OCI-M1 (cell line): ENCODE measurements around the gene XXYLT1.
"Not testable (repeated sequence)": the region's sequence is repeated elsewhere in the genome, so short reads cannot be mapped to it uniquely, and the experiment has no call there.

ENCODE experiments used
- DNase-seq: peaks from one replicate; lab custom pipeline; 2025; lab: John Stamatoyannopoulos, UW

The XXYLT1 gene

DNA sequence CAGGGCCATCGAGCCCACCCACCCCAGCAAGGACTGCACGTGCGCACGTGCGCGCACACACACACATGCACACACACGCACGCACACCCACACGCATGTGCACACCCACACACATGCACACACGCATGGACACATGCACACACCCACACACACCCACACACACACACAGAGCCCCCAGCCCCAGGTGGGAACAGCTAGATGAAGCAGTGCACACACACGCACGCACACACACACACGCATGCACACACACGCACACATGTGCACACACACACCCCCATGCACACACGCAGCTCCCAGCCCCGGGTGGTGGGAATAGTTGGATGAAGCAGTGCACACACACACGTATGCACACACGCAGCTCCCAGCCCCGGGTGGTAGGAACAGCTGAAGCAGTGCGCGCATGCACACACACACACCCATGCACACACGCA, 158.6 kb downstream of the XXYLT1 start:
- DNase-seq = no peak

DNA sequence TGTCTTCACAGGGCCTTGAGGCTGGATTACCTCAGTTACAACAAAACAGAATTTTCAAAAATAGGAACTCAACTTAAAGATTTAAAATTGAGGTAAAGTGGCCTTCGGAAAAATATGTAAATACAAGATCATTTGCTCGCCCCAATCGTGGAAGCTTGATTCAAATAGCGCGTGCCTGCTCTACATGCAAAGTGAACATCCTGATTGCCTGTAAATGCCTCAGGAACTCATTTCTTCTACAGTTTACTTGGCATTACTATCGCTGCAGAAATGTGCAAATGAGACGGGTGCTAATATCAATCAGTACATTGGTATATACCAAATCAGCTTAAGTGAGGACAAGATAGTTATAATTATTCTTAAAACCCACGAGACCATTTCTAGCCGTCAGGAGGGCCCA, 159.2 kb downstream of the XXYLT1 start:
- DNase-seq = no peak

- no peak for DNase-seq
Measured at GRCh38 chr3:195111319-195111705, 159.6 kb downstream of the XXYLT1 start.

DNA sequence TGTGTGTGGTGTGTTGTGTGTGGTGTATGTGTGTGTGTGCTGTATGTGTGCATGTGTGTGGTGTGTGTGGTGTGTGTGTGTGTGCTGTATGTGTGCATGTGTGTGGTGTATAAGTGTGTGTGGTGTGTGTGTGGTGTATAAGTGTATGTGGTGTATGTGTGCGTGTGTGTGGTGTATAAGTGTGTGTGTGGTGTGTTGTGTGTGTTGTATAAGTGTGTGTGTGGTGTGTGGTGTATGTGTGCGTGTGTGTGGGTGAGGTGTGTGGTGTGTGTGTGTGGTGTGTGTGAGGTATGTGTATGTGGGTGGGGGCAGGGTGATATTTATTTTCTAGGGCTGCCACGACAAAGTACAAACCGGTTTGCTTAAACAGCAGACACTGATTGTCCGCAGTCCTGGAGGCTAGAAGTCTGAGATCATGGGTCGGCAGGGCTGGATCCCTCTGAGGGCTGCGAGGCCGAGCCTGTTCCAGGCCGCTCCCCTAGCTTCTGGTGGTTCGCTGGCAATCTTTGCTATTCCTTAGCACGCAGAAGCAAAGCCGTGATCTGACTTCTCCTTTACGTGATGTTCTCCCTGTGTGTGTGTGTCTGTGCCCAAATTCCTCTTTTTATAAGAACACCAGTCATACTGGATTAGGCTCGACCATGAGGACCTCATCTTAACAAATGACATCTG, 160.2 kb downstream of the XXYLT1 start:
- DNase-seq = peak; percentile 2

DNA sequence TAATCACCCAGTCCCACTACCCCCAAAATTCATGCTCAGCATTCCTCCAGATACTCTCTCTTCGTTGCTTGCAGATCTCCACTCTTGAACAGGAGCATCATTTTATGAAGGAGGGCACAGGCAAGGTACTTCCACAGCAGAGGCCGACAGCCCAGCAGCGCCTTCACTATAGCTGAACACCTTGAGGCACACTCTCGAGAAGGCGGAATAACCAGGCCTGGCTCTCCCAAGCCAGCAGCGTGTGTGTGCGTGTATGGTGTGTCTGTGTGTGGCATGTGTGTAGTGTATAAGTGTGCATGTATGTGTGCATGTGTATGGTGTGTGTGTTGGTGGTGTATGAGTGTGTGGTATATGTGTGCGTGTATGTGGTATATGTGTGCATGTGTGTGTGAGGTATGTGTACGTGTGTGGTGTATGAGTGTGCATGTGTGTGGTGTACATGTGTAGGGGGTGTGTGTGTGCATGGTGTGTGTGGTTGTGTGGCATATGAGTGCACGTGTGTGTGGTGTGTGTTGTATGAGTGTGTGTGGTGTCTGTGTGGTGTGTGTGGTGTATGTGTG, 161.8 kb downstream of the XXYLT1 start:
- no peak for DNase-seq

- no peak for DNase-seq
Measured at GRCh38 chr3:195107593-195107992, 163.4 kb downstream of the XXYLT1 start.

DNA sequence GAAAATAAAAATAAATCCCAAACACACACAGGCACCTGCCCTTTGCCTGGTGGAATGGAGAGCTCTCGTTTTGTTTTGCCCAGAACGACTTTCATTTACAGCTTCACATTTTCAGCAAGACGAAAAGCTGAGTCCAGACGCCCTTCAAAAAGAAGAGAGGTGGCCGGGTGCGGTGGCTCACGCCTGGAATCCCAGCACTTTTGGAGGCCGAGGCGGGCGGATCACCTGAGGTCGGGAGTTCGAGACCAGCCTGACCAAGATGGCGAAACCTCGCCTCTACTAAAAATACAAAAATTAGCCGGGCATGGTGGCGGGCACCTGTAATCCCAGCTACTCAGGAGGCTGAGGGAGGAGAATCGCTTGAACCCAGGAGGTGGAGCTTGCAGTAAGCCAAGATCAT, 163.9 kb downstream of the XXYLT1 start:
- not testable (repeated sequence) for DNase-seq

- peak; percentile 51 for DNase-seq
Measured at GRCh38 chr3:195106418-195106906, 164.5 kb downstream of the XXYLT1 start.

DNA sequence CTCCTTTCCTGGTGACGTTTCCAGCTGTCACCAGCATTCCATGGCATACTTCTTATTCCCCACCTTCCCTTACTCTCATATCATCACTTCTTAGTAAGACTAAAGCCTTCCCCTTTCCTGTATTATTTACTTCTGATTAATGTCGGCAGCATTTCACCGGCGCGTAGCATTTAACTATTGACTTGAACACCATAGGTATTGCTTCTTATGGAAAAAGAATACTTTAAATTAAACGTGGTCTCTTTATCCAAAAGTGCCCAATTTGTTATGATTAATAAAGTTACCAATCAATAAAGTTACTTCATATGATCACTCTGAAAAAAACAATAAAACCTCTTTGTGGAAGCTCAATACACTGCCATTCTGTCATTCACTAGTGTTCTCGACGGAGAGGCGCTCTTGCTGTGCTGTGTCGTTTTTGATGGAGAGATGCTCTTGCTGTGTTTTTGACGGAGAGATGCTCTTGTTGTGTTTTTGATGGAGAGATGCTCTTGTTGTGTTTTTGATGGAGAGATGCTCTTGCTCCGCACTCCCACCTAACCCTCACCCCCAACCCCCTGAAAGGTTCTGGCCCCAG, 165.0 kb downstream of the XXYLT1 start:
- DNase-seq = no peak

DNA sequence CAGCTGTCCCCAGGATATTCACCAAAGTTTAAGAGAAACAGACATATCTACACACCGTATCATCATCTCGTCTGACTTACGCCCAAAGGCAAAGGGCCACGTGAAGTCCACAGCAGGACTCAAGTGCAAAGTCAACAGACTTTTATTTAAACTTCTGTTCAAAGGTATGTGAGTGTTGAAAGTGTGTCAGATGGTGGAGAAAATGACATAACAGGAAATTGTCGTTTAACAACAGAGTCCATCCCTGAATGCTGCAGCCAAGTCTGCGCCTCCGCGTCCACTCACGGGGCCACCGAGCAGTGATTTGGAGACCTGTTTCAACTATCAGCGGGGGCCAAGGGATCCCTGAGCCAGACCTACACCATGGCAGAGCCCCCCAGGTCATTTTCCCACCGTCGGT, 165.6 kb downstream of the XXYLT1 start:
- no peak for DNase-seq

DNA sequence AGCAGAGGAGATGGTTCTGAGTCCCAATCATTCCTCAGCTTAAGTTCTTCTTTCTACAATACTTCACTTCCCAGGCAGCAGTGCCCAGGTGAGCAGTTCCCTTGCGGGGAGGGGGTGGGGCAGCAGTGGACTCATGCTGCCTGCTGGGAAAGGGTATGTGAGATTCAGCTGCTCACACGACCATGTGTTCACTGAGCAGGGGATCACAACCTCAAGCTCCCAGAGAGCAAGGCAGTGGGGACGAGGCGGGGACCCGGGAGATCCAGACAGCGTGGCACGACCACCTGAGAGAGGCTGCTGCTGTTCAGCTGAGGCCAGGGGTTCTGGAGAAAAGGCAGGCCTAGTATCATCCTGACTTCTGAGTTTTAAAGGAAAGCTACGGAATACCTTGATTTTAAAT, 166.6 kb downstream of the XXYLT1 start:
- no peak for DNase-seq

- no peak for DNase-seq
Measured at GRCh38 chr3:195103623-195104022, 167.3 kb downstream of the XXYLT1 start.

DNA sequence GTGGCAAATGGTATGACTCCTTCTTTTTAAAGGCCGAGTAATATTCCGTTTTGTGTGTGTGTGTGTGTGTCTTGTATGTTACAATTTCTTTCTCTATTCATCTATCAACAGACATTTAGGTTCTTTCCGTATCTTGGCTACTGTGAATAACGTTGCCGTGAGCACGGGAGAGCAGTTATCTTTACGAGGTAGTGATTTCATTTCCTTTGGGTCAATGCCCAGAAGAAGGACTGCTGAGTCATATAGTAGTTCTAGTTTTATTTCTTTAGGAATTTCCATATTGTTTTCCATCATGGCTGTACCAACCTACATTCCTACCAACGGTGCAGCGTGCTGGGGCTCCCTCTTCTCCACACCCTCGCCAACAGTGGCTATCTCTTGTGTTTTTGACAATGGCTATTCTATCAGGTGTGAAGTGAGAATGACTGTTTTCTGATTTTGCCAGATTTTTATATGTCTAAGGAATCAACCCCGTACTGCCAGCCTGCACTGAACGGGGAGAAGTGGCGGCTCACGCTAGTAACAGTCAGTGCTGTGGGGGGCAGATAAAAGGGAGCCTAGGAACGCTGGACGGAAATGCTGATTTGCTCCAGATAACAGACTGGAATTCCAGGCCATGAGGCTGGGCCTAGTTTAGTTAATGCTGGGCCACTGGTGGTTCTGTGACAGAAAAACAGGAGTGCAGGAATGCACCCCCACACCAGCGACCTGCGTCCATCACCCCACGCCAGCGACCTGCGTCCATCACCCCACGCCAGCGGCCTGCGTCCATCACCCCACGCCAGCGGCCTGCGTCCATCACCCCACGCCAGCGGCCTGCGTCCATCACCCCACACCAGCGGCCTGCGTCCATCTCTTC, 168.1 kb downstream of the XXYLT1 start:
- DNase-seq = peak; percentile 51

DNA sequence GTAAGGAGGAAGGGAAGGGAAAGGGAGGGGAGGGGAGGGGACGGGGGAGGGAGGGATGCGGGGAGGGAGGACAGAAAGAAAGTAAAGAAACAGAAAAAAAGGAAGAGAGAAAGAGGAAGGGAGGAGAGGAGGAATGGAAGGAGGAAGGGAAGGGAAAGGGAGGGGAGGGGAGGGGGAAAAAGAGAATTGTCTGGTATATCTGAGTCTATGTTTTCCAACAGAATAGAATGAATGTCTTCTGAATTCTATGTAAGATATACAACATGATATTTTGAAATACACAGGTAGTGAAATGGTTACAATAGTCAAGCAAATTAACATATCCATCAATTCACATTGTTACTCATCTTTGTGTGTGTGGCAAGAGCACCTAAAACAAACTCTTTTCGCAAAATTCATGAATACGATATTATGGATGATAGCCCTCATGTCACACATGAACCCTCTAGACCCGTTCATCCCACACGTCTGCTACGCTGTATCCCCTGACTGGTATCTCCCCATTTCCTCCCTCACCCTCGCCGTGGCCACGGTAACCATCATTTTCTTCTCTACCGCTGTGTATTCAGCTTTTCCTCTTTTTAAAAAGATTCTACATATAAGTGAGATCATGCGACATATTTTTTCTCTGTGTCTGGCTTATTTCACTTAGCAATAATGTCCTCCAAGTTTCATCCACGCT, 168.9 kb downstream of the XXYLT1 start:
- DNase-seq = no peak

GRCh38 chr3:195101001-195101583, 169.9 kb downstream of the XXYLT1 start:
- no peak for DNase-seq

DNA sequence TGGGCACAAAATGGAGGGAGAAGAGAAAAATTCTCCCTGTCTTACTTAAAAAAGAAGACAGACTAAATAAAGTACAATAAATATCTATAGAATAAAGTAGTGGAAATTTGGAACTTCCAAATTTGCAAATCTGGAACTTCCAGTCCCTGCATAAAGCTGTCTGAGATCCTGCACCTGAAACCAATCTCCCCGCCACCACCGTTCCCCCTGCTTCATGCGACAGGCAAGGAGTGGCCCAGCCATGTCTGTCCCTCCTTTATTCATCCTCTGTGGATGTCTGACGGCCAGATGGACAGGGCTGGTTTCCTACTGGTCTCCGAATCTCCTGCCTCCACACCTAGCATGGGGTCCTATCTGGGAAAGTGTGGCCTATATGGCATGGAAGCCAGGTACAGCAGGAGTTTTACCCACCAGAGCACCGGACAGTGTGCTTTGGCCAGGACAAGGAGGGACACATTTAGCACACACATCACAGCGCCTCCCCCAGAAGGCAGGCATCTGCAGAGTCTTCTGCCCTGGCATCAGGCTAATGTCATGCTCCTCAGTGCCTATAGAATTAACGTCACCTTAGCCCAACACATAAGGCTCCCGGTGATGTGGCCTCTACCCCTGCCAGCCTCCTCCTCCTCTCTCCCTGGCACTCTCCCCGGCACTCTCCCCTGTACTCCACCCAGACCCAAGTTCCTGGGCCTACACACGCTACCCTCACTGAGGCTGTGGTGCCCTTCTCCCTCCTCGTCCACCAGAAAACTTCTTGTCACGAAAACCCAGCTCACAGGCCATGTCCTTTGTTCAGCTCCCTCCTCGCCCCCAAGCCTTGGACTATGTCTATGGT, 170.8 kb downstream of the XXYLT1 start:
- DNase-seq = no peak

GRCh38 chr3:195098741-195099525, 172.0 kb downstream of the XXYLT1 start:
- no peak for DNase-seq

DNA sequence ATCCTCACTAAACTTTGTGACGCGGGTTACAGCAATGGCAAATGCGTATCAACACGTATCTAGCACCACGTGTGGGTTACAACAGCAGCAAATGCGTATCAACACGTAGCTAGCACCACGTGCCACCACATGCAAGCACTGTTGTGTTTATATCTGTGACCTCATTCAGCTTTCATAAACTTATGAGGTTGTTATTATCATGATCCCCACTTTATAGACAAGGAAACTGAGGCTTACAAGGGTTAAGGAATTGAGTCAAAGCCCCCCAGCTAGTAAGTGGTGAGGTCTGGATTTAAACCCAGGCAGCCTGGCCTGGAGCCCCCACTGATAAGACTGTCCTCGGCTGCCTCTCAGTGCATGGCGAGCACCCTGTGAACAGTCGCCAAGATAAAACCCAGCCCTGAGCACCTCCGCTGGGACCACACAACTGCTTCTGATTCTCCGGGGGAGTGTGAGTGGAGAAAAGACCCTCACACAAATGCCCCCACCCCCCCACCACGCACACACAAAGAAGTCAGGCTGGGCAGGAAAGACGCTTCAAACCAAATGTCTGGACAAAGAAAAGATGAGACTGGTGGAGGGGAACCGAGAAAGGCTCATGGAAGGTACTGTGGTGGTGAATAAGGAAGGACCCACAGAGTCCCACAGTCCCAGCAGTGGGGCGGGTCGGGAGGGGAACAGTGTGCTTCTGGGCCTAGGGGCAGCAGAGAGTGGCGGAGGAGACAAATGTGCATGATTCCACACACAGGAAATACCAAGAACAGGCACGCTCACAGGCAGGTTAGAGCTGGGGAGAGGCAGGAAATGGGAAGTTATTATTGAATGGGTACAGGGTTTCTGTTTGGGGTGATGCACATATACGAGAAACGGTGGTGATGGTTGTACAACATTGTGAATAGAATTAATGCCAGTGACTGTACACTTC, 173.4 kb downstream of the XXYLT1 start:
- DNase-seq = no peak
